DOHH2 (cell line): ENCODE results near the gene HACD2.

Experiments
- H3F3A ChIP-seq: fragments of 200-600 bp; sonication (generic), shearing (Covaris generic); 2 replicates; pipeline ENCODE4 v1.6.0; 2016; ENCODE audit warnings: antibody characterized with exemption, mild to moderate bottlenecking; ENCODE audit not compliant: control insufficient read depth, insufficient read depth
- H3K27ac ChIP-seq: fragments of 200-600 bp; sonication (generic); 2 replicates; pipeline ENCODE4 v1.5.1; 2014; ENCODE audit warnings: low read depth, mild to moderate bottlenecking, low read length, moderate library complexity
- H3K27me3 ChIP-seq: fragments of 200-600 bp; sonication (generic); 2 replicates; pipeline ENCODE4 v1.6.1; 2014; ENCODE audit warnings: mild to moderate bottlenecking, low read length, mixed read lengths; ENCODE audit not compliant: control insufficient read depth
- H3K36me3 ChIP-seq: fragments of 200-600 bp; sonication (generic); 2 replicates; pipeline ENCODE4 v1.6.1; 2014; ENCODE audit warnings: mild to moderate bottlenecking, low read length, moderate library complexity, mixed read lengths; ENCODE audit not compliant: control insufficient read depth
- H3K4me1 ChIP-seq: fragments of 200-600 bp; sonication (generic); 2 replicates; pipeline ENCODE4 v1.6.1; 2014; ENCODE audit warnings: mild to moderate bottlenecking, low read length, mixed read lengths; ENCODE audit not compliant: control insufficient read depth
- H3K4me2 ChIP-seq: fragments of 200-600 bp; sonication (generic); 2 replicates; pipeline ENCODE4 v1.6.0; 2014; ENCODE audit warnings: mild to moderate bottlenecking, low read length, moderate library complexity
- H3K4me3 ChIP-seq: fragments of 200-600 bp; sonication (generic); 2 replicates; pipeline ENCODE4 v1.5.1; 2014; ENCODE audit warnings: mild to moderate bottlenecking, low read length, mixed read lengths
- H3K79me2 ChIP-seq: fragments of 200-600 bp; sonication (generic); 2 replicates; pipeline ENCODE4 v1.6.1; 2014; ENCODE audit warnings: mild to moderate bottlenecking, low read length, mixed read lengths; ENCODE audit not compliant: control insufficient read depth
- H3K9me2 ChIP-seq: fragments of 200-600 bp; sonication (generic); replicated peaks from 2 replicates; pipeline ENCODE4 v1.6.1; 2014; ENCODE audit warnings: mild to moderate bottlenecking, low read length, mixed read lengths; ENCODE audit not compliant: control insufficient read depth
- H3K9me3 ChIP-seq: fragments of 200-600 bp; sonication (generic); 2 replicates; pipeline ENCODE4 v1.6.1; 2014; ENCODE audit warnings: antibody characterized with exemption, low read length, mixed read lengths; ENCODE audit not compliant: control insufficient read depth, insufficient read depth
- H4K20me1 ChIP-seq: fragments of 200-600 bp; sonication (generic); 2 replicates; pipeline ENCODE4 v1.6.0; 2014; ENCODE audit warnings: low read depth, mild to moderate bottlenecking, antibody characterized with exemption, low read length, moderate library complexity; ENCODE audit not compliant: control insufficient read depth, insufficient read depth
- EZH2phosphoT487 ChIP-seq: fragments of 200-600 bp; sonication (generic); IDR thresholded peaks from 2 replicates; pipeline ENCODE4 v1.6.1; 2017; ENCODE audit warnings: borderline replicate concordance, mild to moderate bottlenecking, antibody characterized with exemption, low read length, moderate library complexity, mixed read lengths
- TF ChIP-seq, protein P1 (sequence below): fragments of 200-600 bp; sonication (generic); IDR thresholded peaks from one replicate; pipeline ENCODE4 v1.5.1; 2014; ENCODE audit warnings: antibody characterized with exemption, mild to moderate bottlenecking, low read depth, low read length; ENCODE audit not compliant: poor library complexity, severe bottlenecking

The HACD2 gene

GRCh38 chr3:123571973-123572365, 12.9 kb downstream of the HACD2 start:
- Histone ChIP-seq H3K9me3 (no peaks in the 10 kb centered on the region), H3K27me3 (no peaks in the 10 kb centered on the region), H3K79me2 (no peaks in the 10 kb centered on the region), H4K20me1 (no peaks in the 10 kb centered on the region), H3K4me3 (no peak overlapping the region), H3K4me1 (peaks cover 14% of the 10 kb centered on the region), H3K4me2 (no peak overlapping the region), H3F3A (no peaks in the 10 kb centered on the region), H3K9me2 (no peaks in the 10 kb centered on the region), H3K27ac (no peak overlapping the region), H3K36me3 (peaks cover 22% of the 10 kb centered on the region)
- TF ChIP-seq, protein P1, sequence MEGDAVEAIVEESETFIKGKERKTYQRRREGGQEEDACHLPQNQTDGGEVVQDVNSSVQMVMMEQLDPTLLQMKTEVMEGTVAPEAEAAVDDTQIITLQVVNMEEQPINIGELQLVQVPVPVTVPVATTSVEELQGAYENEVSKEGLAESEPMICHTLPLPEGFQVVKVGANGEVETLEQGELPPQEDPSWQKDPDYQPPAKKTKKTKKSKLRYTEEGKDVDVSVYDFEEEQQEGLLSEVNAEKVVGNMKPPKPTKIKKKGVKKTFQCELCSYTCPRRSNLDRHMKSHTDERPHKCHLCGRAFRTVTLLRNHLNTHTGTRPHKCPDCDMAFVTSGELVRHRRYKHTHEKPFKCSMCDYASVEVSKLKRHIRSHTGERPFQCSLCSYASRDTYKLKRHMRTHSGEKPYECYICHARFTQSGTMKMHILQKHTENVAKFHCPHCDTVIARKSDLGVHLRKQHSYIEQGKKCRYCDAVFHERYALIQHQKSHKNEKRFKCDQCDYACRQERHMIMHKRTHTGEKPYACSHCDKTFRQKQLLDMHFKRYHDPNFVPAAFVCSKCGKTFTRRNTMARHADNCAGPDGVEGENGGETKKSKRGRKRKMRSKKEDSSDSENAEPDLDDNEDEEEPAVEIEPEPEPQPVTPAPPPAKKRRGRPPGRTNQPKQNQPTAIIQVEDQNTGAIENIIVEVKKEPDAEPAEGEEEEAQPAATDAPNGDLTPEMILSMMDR: no peak
- no peak for TF ChIP-seq EZH2phosphoT487

DNA sequence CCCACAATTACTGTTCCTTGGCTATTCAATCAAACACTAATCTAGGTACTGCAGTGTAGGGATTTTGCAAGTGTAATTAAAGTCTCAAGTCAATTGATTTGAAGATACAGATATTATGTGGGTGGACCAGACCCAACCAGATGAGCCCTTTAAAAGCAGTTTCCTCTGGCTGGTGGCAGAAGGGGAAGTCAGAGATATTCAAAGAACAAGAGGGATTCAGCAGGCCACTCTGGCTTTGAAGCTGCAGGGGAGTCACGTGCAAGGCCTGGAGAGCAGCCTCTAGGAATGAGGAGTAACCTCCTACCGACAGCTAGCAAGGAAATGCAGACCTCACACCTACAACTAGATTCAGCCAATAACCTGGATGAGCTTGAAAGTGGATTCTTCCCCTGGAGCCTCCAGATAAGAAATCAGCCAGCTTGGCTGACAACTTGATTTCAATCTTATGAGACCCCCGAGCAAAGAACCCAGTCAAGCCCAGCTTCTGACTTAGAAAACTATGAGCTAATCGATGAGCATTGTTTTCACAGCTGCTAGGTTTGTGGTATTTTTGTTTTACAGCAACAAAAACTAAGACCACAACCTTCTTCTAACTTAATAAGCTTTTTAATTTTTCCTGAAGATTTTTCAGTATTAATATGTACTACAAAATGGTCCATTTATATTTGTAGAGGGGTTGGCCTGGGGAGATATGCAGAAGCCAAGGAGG, 13.4 kb downstream of the HACD2 start:
- Histone ChIP-seq H3F3A (no peaks in the 10 kb centered on the region), H3K9me3 (no peaks in the 10 kb centered on the region), H3K27ac (no peak overlapping the region), H3K4me1 (peaks cover 8% of the 10 kb centered on the region), H3K4me3 (no peak overlapping the region), H3K27me3 (no peaks in the 10 kb centered on the region), H3K36me3 (peaks cover 17% of the 10 kb centered on the region), H3K9me2 (no peaks in the 10 kb centered on the region), H3K79me2 (no peaks in the 10 kb centered on the region), H4K20me1 (no peaks in the 10 kb centered on the region), H3K4me2 (no peak overlapping the region)
- no peak for TF ChIP-seq EZH2phosphoT487
- TF ChIP-seq, protein P1: no peak

- Histone ChIP-seq H3K36me3 (peaks cover 12% of the 10 kb centered on the region), H3K9me3 (no peaks in the 10 kb centered on the region), H3F3A (no peaks in the 10 kb centered on the region), H3K4me2 (no peak overlapping the region), H3K9me2 (no peaks in the 10 kb centered on the region), H3K4me3 (no peak overlapping the region), H3K27ac (no peak overlapping the region), H4K20me1 (no peaks in the 10 kb centered on the region), H3K4me1 (no peaks in the 10 kb centered on the region; the same call in 1 of the 2 replicates), H3K27me3 (no peaks in the 10 kb centered on the region), H3K79me2 (no peaks in the 10 kb centered on the region)
- TF ChIP-seq, protein P1: no peak
- no peak for TF ChIP-seq EZH2phosphoT487
These were observed 16.0 kb downstream of the HACD2 start for GRCh38 chr3:123568875-123569274.
